Gastroesophageal sphincter (tissue), 3 donors: ENCODE results near the gene FAM111A.

ENCODE experiments used
- CTCF ChIP-seq, 4 experiments: fragments of 200-600 bp in 2 of 4; fragments of 450-650 bp in 2 of 4; sonication (generic) in 1 of 4; IDR thresholded peaks; one replicate each; pipeline ENCODE4 v1.5.1; 2017 to 2019; ENCODE audit warnings: antibody characterized with exemption in 4 of 4, mild to moderate bottlenecking in 2 of 4, moderate library complexity in 2 of 4
- EP300 ChIP-seq: sonication (generic); formaldehyde crosslinking; IDR thresholded peaks from one replicate; pipeline ENCODE4 v1.6.1; 2017; ENCODE audit warnings: antibody characterized with exemption, mild to moderate bottlenecking
- POLR2A ChIP-seq, 2 donors: fragments of 450-650 bp; IDR thresholded peaks; one replicate each; pipeline ENCODE4 v1.6.1; 2017; ENCODE audit warnings: antibody characterized with exemption in 2 of 2, mild to moderate bottlenecking in 2 of 2, moderate library complexity in 1 of 2
- POLR2AphosphoS5 ChIP-seq: sonication (generic); formaldehyde crosslinking; IDR thresholded peaks from one replicate; pipeline ENCODE4 v1.6.1; 2017; ENCODE audit warnings: antibody characterized with exemption

- TF ChIP-seq CTCF (IDR thresholded peaks at IDR 0.05) (no peak), EP300 (no peak), POLR2A (IDR thresholded peaks at IDR 0.05) (no peak), POLR2AphosphoS5 (no peak)
These were observed 58.7 kb downstream of the FAM111A start for GRCh38 chr11:59201353-59201752.
